ENCODE results near the gene SOWAHA. TPM values are rescaled to one million over a fixed set of nuclear protein-coding genes. Genes with fewer than 3 reads are reported as not detected.

Gene SOWAHA
- total and polyA plus RNA-seq, 2 of the 8 experiments (the other 6 are each of a cell fraction or from before 2014, with no cell fraction given): 0.09 to 0.11 TPM

- Histone ChIP-seq H2AK5ac (ENCODE audit: low read depth, low read length) (no peak overlapping the region), H3K79me1 (ENCODE audit: low read depth, low read length) (no peaks in the 10 kb centered on the region), H2BK12ac (ENCODE audit: low read depth, low read length) (no peak overlapping the region), H2BK20ac (ENCODE audit: low read length) (no peak overlapping the region), H3K27me3 (replicated peaks in 1 of 4; ENCODE audit: control insufficient read depth in 3 of 4, extremely low read depth in 1 of 4, insufficient read depth in 3 of 4, low read length in 3 of 4) (no peaks in the 10 kb centered on the region), H4K20me1 (replicated peaks in 1 of 2; ENCODE audit: control insufficient read depth in 1 of 2, insufficient read depth in 2 of 2, low read length in 2 of 2) (no peaks in the 10 kb centered on the region), H2BK120ac (replicated peaks; ENCODE audit: low read depth, low read length) (no peak overlapping the region), H2AFZ (ENCODE audit: low read length) (no peak overlapping the region), H3K27ac (ENCODE audit: low read depth, low read length) (no peak overlapping the region), H3K4me2 (ENCODE audit: insufficient read depth in 1 of 2, low read depth in 2 of 2, low read length in 2 of 2) (no peak overlapping the region), H3K14ac (ENCODE audit: insufficient read length) (no peak overlapping the region), H4K91ac (replicated peaks; ENCODE audit: insufficient read length, low read length) (no peak overlapping the region), H3K9me3 (ENCODE audit: insufficient read depth in 2 of 2, low read depth in 1 of 2, low read length in 1 of 2) (no peaks in the 10 kb centered on the region), H3K4me3 (ENCODE audit: extremely low read depth in 1 of 4, insufficient read depth in 2 of 4, low read depth in 3 of 4, low read length in 4 of 4) (no peak overlapping the region), H3K4me1 (replicated peaks in 1 of 4; ENCODE audit: control insufficient read depth in 3 of 4, insufficient read depth in 4 of 4, low read length in 3 of 4) (peaks cover 2 to 5% (median 4%) of the 10 kb centered on the region in 4 experiments; a peak in 5 of 7 replicates), H2BK15ac (ENCODE audit: low read length) (no peak overlapping the region), H4K5ac (ENCODE audit: insufficient read length, low read depth, low read length) (no peak overlapping the region), H3K23me2 (ENCODE audit: low read depth, low read length) (peaks cover 3% of the 10 kb centered on the region), H3K56ac (replicated peaks; ENCODE audit: insufficient read length, low read depth, low read length) (no peak overlapping the region), H3K36me3 (ENCODE audit: control insufficient read depth in 2 of 4, insufficient read depth in 4 of 4, low read length in 3 of 4) (no peaks in the 10 kb centered on the region), H3K18ac (ENCODE audit: extremely low read depth, low read length) (no peak overlapping the region), H4K8ac (ENCODE audit: extremely low read depth, insufficient read depth, low read length) (no peak overlapping the region), H3K23ac (ENCODE audit: insufficient read length) (no peak overlapping the region), H3K79me2 (ENCODE audit: control insufficient read depth in 1 of 2, insufficient read depth in 2 of 2, low read length in 2 of 2) (no peaks in the 10 kb centered on the region), H2BK5ac (ENCODE audit: low read depth, low read length) (no peak overlapping the region), H3K9ac (replicated peaks in 1 of 4; ENCODE audit: extremely low read depth in 1 of 4, low read depth in 3 of 4, low read length in 3 of 4) (no peak overlapping the region), H3K4ac (replicated peaks; ENCODE audit: insufficient read length, low read depth, low read length) (no peak overlapping the region)
- 73% methylated on average over 5 of the region's 5 CpGs; no CpG with 5 or more reads in 1 of the 2 experiments for WGBS, 2 experiments (ENCODE audit: extremely low coverage in 1 of 2, insufficient coverage in 1 of 2, insufficient read length in 1 of 2, insufficient replicate concordance in 2 of 2, low coverage in 1 of 2, low lambda C conversion rate in 2 of 2, missing lambda C conversion rate in 1 of 2)
- FAIRE-seq (no peak), DNase-seq (ENCODE audit: low read depth in 1 of 2, low spot score in 2 of 2) (no peak)
- ChIA-PET POLR2A (ENCODE audit: partially characterized antibody) (interaction anchor here (0.8 to 1.4 kb wide), 3 partner anchors 30 to 90 kb away, joined by 3 to 4 read pairs (median 3); no protein-coding TSS in a partner anchor), CTCF (ENCODE audit: partially characterized antibody) (interaction anchor here (1.3 to 32.2 kb wide), 5 partner anchors 12 to 333 kb away, joined by 3 to 465 read pairs (median 6); partner anchors contain the start of gene SHROOM1)
- TF ChIP-seq SIRT6 (IDR thresholded peaks at IDR 0.05; ENCODE audit: low read length): no peak
- TF ChIP-seq BRCA1 (IDR thresholded peaks at IDR 0.05; ENCODE audit: low read depth, low read length): no peak
- TF ChIP-seq FOSL1 (IDR thresholded peaks at IDR 0.05; ENCODE audit: insufficient read depth, low read depth, low read length): no peak
- TF ChIP-seq SIX5 (IDR thresholded peaks at IDR 0.05; ENCODE audit: low read depth, low read length): no peak
- no peak for TF ChIP-seq POU5F1 (IDR thresholded peaks at IDR 0.05; ENCODE audit: low read depth, low read length)
- TF ChIP-seq SP1 (IDR thresholded peaks at IDR 0.05; ENCODE audit: low read depth, low read length): no peak
- no peak for TF ChIP-seq KDM5A (IDR thresholded peaks at IDR 0.05; ENCODE audit: low read length)
- no peak for TF ChIP-seq YY1 (IDR thresholded peaks at IDR 0.05; ENCODE audit: low read depth, low read length)
- TF ChIP-seq ASH2L (IDR thresholded peaks at IDR 0.05; ENCODE audit: low read length): no peak
- TF ChIP-seq CTBP2 (IDR thresholded peaks at IDR 0.05; ENCODE audit: borderline replicate concordance, insufficient read depth, insufficient read length, low read length): no peak
- TF ChIP-seq KDM4A (IDR thresholded peaks at IDR 0.05; ENCODE audit: low read depth, low read length, severe bottlenecking): no peak
- no peak for TF ChIP-seq SRF (IDR thresholded peaks at IDR 0.05; ENCODE audit: low read depth, low read length)
- TF ChIP-seq, protein P1, sequence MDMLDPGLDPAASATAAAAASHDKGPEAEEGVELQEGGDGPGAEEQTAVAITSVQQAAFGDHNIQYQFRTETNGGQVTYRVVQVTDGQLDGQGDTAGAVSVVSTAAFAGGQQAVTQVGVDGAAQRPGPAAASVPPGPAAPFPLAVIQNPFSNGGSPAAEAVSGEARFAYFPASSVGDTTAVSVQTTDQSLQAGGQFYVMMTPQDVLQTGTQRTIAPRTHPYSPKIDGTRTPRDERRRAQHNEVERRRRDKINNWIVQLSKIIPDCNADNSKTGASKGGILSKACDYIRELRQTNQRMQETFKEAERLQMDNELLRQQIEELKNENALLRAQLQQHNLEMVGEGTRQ (IDR thresholded peaks at IDR 0.05; ENCODE audit: low read length): no peak
- no peak for TF ChIP-seq TBP (IDR thresholded peaks at IDR 0.05; ENCODE audit: low read depth, low read length)
- TF ChIP-seq SP4 (IDR thresholded peaks at IDR 0.05; ENCODE audit: low read length): no peak
These were observed 47.6 kb downstream of the SOWAHA start for GRCh38 chr5:132860742-132861141.
